IPS-NIHi7 (cell line): ENCODE results near the gene USH2A.
"Not testable (repeated sequence)": the region's sequence is repeated elsewhere in the genome, so short reads cannot be mapped to it uniquely, and the experiment has no call there.

Experiments
- DNase-seq: peaks from one replicate; pipeline ENCODE4 v3.0.0; 2012; ENCODE audit warnings: mixed read lengths; ENCODE audit errors: extremely low spot score

The USH2A gene

GRCh38 chr1:216049741-216050430 lies 373.4 kb downstream of the USH2A start:
- no peak for DNase-seq

- no peak for DNase-seq
Observed at GRCh38 chr1:216047811-216048572, 375.3 kb downstream of the USH2A start.

GRCh38 chr1:216046336-216046735 lies 376.9 kb downstream of the USH2A start:
- DNase-seq: no peak

GRCh38 chr1:216045400-216045799 lies 377.8 kb downstream of the USH2A start:
- no peak for DNase-seq

- no peak for DNase-seq
Observed at GRCh38 chr1:216044538-216044937, 378.7 kb downstream of the USH2A start.

GRCh38 chr1:216034506-216034905 lies 388.7 kb downstream of the USH2A start:
- peak; percentile 75 for DNase-seq

- no peak for DNase-seq
Observed at GRCh38 chr1:216032961-216033614, 390.2 kb downstream of the USH2A start.

GRCh38 chr1:216032284-216032683 lies 391.0 kb downstream of the USH2A start:
- no peak for DNase-seq

GRCh38 chr1:216028631-216029030 lies 394.6 kb downstream of the USH2A start:
- DNase-seq: no peak

GRCh38 chr1:216024546-216024945 lies 398.7 kb downstream of the USH2A start:
- DNase-seq: no peak

GRCh38 chr1:216020743-216021345 lies 402.4 kb downstream of the USH2A start:
- no peak for DNase-seq

GRCh38 chr1:216015116-216015515 lies 408.1 kb downstream of the USH2A start:
- no peak for DNase-seq

GRCh38 chr1:216014086-216014485 lies 409.2 kb downstream of the USH2A start:
- DNase-seq: no peak

GRCh38 chr1:216009456-216009855 lies 413.8 kb downstream of the USH2A start:
- DNase-seq: not testable (repeated sequence)

- DNase-seq: no peak
Observed at GRCh38 chr1:216005916-216006315, 417.3 kb downstream of the USH2A start.

GRCh38 chr1:215992620-215993019 lies 430.6 kb downstream of the USH2A start:
- DNase-seq: peak; percentile 34

- DNase-seq: no peak
Observed at GRCh38 chr1:215987092-215987875, 436.0 kb downstream of the USH2A start.

- no peak for DNase-seq
Observed at GRCh38 chr1:215986401-215986800, 436.8 kb downstream of the USH2A start.

GRCh38 chr1:215983680-215984079 lies 439.6 kb downstream of the USH2A start:
- DNase-seq: no peak

GRCh38 chr1:215971793-215972441 lies 451.3 kb downstream of the USH2A start:
- peak; percentile 14 for DNase-seq

- DNase-seq: no peak
Observed at GRCh38 chr1:215970406-215970805, 452.8 kb downstream of the USH2A start.
